Activated T-helper 2 cell treated with anti-CD3 and anti-CD28 coated beads, Interferon-gamma antibody, Interleukin-2, Interleukin-4, amounts not matched to agents 10 μg/mL and 5 μg/mL and 100 μg/mL, durations not matched to agents 14 hours and 24 hours and 36 hours (primary cell): ENCODE results near the gene XIRP2. TPM values are rescaled to one million over a fixed set of nuclear protein-coding genes. Genes with fewer than 3 reads are reported as not detected.
"Not testable (repeated sequence)": the region's sequence is repeated elsewhere in the genome, so short reads cannot be mapped to it uniquely, and the experiment has no call there.

Experiments used
- DNase-seq: peaks from one replicate; pipeline ENCODE4 v3.0.0; 2021; ENCODE audit warnings: low spot score
- H3K27ac Mint-ChIP-seq: one replicate; pipeline ENCODE4 v1.8.0; 2021; ENCODE audit warnings: mixed read lengths
- H3K27me3 Mint-ChIP-seq: one replicate; pipeline ENCODE4 v1.8.0; 2021; ENCODE audit warnings: low read depth, mixed read lengths
- H3K36me3 Mint-ChIP-seq: one replicate; pipeline ENCODE4 v1.8.0; 2021; ENCODE audit warnings: low read depth, mixed read lengths
- H3K4me1 Mint-ChIP-seq: one replicate; pipeline ENCODE4 v1.8.0; 2021; ENCODE audit warnings: low read depth, mixed read lengths
- H3K4me3 Mint-ChIP-seq: one replicate; pipeline ENCODE4 v1.8.0; 2021; ENCODE audit warnings: low read depth, mild to moderate bottlenecking, moderate library complexity, mixed read lengths
- H3K9me3 Mint-ChIP-seq: one replicate; pipeline ENCODE4 v1.8.0; 2021; ENCODE audit warnings: mixed read lengths
- intact Hi-C: fragments of 100-400 bp; cut with micrococcal nuclease; formaldehyde crosslinking; loops from one replicate; pipeline ENCODE4 v1.15.1; 2023
- total RNA-seq: library from RNA; stranded (reverse); gene quantifications from 2 replicates; pipeline ENCODE4 v1.2.3, GENCODE V29; 2022

XIRP2 gene
- total RNA-seq, 1 donor from 2014 or later = not detected

DNA sequence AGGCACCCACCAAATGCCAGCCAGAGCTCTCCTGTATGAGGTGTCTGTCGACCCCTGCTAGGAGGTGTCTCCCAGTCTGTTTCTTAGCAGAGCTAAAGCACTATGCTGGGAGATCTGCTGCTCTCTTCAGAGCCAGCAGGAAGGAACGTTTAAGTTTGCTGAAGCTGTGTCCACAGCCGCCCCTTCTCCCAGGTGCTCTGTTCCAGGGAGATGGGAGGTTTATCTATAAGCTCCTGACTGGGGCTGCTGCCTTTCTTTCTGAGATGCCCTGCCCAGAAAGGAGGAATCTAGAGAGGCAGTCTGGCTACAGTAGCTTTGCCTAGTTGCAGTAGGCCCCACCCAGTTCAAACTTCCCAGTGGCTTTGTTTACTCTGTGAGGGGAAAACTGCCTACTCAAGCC is 210.7 kb downstream of the XIRP2 start:
- H3K9me3 Mint-ChIP-seq, intact Hi-C loops, H3K4me3 Mint-ChIP-seq, DNase-seq, H3K4me1 Mint-ChIP-seq, H3K36me3 Mint-ChIP-seq, H3K27me3 Mint-ChIP-seq, H3K27ac Mint-ChIP-seq: not testable (repeated sequence)

- intact Hi-C loops = no loop called here
- no peaks in the 10 kb centered on the region for H3K9me3 Mint-ChIP-seq
- no peaks in the 10 kb centered on the region for H3K36me3 Mint-ChIP-seq
- H3K4me3 Mint-ChIP-seq = no peak overlapping the region
- no peaks in the 10 kb centered on the region for H3K4me1 Mint-ChIP-seq
- DNase-seq = no peak
- H3K27me3 Mint-ChIP-seq = no peaks in the 10 kb centered on the region
- H3K27ac Mint-ChIP-seq = no peak overlapping the region
Observed at GRCh38 chr2:167100506-167100905, 212.2 kb downstream of the XIRP2 start.

- Mint-ChIP-seq H3K27me3 (no peaks in the 10 kb centered on the region), H3K4me1 (no peaks in the 10 kb centered on the region), H3K9me3 (no peaks in the 10 kb centered on the region)
Observed at GRCh38 chr2:167103028-167103756, 214.9 kb downstream of the XIRP2 start.

GRCh38 chr2:167103757-167104133 is 215.5 kb downstream of the XIRP2 start:
- no peaks in the 10 kb centered on the region for H3K9me3 Mint-ChIP-seq
- no peak overlapping the region for H3K4me3 Mint-ChIP-seq
- no peaks in the 10 kb centered on the region for H3K27me3 Mint-ChIP-seq
- no peak for DNase-seq
- H3K36me3 Mint-ChIP-seq = no peaks in the 10 kb centered on the region
- no peaks in the 10 kb centered on the region for H3K4me1 Mint-ChIP-seq
- no peak overlapping the region for H3K27ac Mint-ChIP-seq
- intact Hi-C loops = no loop called here

More at GRCh38 chr2:167103028-167103756, 214.9 kb downstream of the XIRP2 start:
- no peak overlapping the region for H3K27ac Mint-ChIP-seq
- H3K4me3 Mint-ChIP-seq = no peak overlapping the region
- no peaks in the 10 kb centered on the region for H3K36me3 Mint-ChIP-seq
- intact Hi-C loops = no loop called here
- DNase-seq = no peak

DNA sequence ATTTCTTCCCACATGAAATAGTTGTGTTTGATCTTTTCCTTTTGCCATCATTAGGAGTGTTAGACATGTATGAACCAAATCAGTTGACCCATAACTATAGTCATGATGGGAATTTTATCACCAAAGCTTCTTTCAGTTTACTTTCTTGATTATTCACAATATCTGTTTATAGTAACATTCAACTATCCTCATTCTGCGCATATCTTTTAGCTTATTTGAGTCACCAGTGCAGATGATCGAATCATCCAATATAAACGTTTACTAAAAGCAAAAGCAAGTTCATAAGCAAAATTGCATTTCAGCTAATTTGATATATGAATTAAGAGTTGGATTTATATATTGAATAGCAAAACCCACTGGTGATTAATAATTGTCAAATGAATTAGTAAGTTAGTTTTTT is 216.4 kb downstream of the XIRP2 start:
- Mint-ChIP-seq H3K36me3 (no peaks in the 10 kb centered on the region), H3K27me3 (no peaks in the 10 kb centered on the region), H3K4me1 (no peaks in the 10 kb centered on the region), H3K27ac (no peak overlapping the region), H3K9me3 (no peaks in the 10 kb centered on the region), H3K4me3 (no peak overlapping the region)
- intact Hi-C loops = no loop called here
- DNase-seq = no peak

DNA sequence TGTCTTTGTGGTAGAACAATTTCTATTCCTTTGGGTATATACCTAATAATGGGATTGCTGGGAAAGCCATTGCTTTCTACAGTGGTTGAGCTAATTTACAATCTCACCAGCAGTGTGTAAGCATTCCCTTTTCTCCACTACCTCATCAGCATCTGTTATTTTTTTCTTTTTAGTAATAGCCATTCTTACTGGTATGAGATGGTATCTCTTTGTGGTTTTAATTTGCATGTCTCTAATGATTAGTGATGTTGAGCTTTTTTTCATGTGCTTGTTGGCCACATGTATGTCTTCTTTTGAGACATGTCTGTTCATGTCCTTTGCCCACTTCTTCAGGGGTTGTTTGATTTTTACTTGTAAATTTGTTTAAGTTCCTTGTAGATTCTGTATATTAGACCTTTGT is 221.4 kb downstream of the XIRP2 start:
- H3K27ac Mint-ChIP-seq, H3K4me1 Mint-ChIP-seq, H3K36me3 Mint-ChIP-seq, H3K9me3 Mint-ChIP-seq, H3K27me3 Mint-ChIP-seq, intact Hi-C loops, H3K4me3 Mint-ChIP-seq, DNase-seq: not testable (repeated sequence)

DNA sequence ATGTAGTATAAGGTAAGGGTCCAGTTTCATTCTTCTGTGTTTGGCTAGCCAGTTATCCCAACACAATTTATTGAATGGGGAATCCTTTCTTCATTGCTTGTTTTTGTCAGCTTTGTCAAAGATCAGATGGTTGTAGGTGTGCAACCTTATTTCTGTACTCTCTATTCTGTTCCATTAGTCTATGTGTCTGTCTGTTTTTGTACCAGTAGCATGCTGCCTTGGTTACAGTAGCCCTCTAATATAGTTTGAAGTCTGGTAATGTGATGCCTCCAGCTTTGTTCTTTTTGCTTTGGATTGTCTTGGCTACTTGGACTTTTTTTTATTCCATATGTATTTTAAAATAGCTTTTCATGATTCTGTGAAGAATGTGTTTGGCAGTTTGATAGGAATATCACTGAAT is 222.1 kb downstream of the XIRP2 start:
- H3K27ac Mint-ChIP-seq = no peak overlapping the region
- no peak overlapping the region for H3K4me3 Mint-ChIP-seq
- no peaks in the 10 kb centered on the region for H3K9me3 Mint-ChIP-seq
- DNase-seq = no peak
- intact Hi-C loops = no loop called here
- H3K4me1 Mint-ChIP-seq = no peaks in the 10 kb centered on the region
- H3K36me3 Mint-ChIP-seq = no peaks in the 10 kb centered on the region
- no peaks in the 10 kb centered on the region for H3K27me3 Mint-ChIP-seq

DNA sequence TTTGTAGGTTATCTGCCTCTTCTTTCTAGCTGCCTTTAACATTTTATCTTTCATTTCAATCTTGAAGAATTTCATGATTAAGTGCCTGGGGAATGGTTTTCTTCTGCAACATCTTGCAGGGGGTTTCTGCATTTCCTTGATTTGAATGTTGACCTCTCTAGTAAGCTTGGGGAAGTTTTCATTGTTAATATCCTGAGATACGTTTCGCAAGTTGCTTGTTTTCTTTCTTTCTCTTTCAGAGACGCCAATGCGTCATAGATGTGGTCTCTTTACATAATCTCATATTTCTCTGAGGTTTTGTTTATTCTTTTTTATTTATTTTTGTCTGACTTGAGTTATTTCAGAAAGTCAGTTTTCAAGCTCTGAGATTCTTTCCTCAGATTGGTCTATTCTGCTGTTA is 225.7 kb downstream of the XIRP2 start:
- intact Hi-C loops = no loop called here
- Mint-ChIP-seq H3K4me1 (no peaks in the 10 kb centered on the region), H3K9me3 (no peaks in the 10 kb centered on the region), H3K36me3 (no peaks in the 10 kb centered on the region), H3K27me3 (no peaks in the 10 kb centered on the region), H3K27ac (no peak overlapping the region), H3K4me3 (no peak overlapping the region)
- no peak for DNase-seq

- H3K4me1 Mint-ChIP-seq = no peaks in the 10 kb centered on the region
- no peaks in the 10 kb centered on the region for H3K27me3 Mint-ChIP-seq
- H3K27ac Mint-ChIP-seq = no peak overlapping the region
- no peak overlapping the region for H3K4me3 Mint-ChIP-seq
- DNase-seq = no peak
- no peaks in the 10 kb centered on the region for H3K36me3 Mint-ChIP-seq
- no peaks in the 10 kb centered on the region for H3K9me3 Mint-ChIP-seq
- intact Hi-C loops = no loop called here
Observed at GRCh38 chr2:167115541-167115940, 227.3 kb downstream of the XIRP2 start.

DNA sequence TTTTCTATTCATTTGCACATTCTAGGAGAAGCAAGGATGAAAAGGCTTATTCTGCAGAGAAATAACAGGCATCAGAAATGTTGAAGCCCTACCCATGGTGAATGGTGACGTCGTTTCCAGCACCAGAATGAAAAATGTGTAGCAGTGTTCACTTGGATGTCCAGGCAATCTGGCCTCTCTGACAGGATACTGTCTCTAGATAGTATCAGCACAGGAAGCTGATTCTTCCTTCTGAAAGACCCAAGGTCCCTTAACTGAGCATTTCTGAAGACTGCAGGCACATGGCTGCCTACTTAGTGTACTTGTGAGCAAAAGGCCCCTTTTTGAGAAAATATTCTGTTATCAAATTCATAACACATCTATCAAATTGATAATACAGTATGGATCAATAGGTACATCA is 234.1 kb downstream of the XIRP2 start:
- Mint-ChIP-seq H3K9me3 (no peaks in the 10 kb centered on the region), H3K36me3 (no peaks in the 10 kb centered on the region), H3K27ac (no peak overlapping the region), H3K4me3 (no peak overlapping the region), H3K4me1 (no peaks in the 10 kb centered on the region), H3K27me3 (no peaks in the 10 kb centered on the region)
- DNase-seq = no peak
- intact Hi-C loops = no loop called here

GRCh38 chr2:167126165-167126564 is 237.9 kb downstream of the XIRP2 start:
- H3K27me3 Mint-ChIP-seq = no peaks in the 10 kb centered on the region
- no peaks in the 10 kb centered on the region for H3K4me1 Mint-ChIP-seq
- no peaks in the 10 kb centered on the region for H3K9me3 Mint-ChIP-seq
- intact Hi-C loops = no loop called here
- no peak overlapping the region for H3K27ac Mint-ChIP-seq
- DNase-seq = no peak
- no peak overlapping the region for H3K4me3 Mint-ChIP-seq
- H3K36me3 Mint-ChIP-seq = no peaks in the 10 kb centered on the region

DNA sequence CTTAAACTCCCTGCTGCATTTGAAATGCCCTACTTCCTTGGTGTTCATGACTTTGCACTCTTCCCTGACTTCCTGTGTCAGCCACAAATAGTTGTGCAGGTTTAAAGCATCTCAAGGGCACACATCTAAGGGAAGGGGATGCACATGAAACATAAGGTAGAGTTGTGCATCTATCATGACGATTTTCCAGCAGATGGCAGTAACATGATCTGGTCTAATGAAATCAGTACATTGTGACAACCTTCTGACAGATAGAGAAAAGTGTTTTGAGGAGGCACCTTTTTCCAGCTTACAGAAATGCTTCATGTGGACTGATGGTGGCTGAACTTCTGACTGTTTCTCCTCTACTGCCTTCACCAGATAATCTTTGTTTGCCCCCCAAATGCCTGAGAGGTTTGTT is 238.9 kb downstream of the XIRP2 start:
- H3K9me3 Mint-ChIP-seq = no peaks in the 10 kb centered on the region
- no peak for DNase-seq
- H3K27me3 Mint-ChIP-seq = no peaks in the 10 kb centered on the region
- no peak overlapping the region for H3K4me3 Mint-ChIP-seq
- no peak overlapping the region for H3K27ac Mint-ChIP-seq
- no peaks in the 10 kb centered on the region for H3K36me3 Mint-ChIP-seq
- H3K4me1 Mint-ChIP-seq = no peaks in the 10 kb centered on the region
- intact Hi-C loops = no loop called here

DNA sequence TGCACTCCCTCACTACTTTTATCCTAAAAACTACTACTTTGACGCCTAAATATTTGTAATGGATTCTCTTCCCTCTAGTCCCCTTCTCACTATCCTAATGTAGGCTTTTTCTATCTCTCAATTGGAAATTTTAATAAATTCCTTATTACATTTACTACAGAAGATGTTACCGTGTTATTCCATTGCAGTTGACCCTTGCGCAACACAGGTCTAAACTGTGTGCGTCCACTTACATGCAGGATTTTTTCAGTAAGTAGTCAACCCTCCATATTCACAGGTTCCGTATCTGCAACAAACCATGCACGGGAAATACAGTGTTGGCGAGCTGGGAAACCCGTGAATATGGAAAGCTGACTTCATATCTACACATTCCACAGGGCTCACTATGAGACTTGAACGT is 239.8 kb downstream of the XIRP2 start:
- H3K4me1 Mint-ChIP-seq = no peaks in the 10 kb centered on the region
- H3K36me3 Mint-ChIP-seq = no peaks in the 10 kb centered on the region
- H3K27ac Mint-ChIP-seq = no peak overlapping the region
- intact Hi-C loops = no loop called here
- DNase-seq = no peak
- no peak overlapping the region for H3K4me3 Mint-ChIP-seq
- no peaks in the 10 kb centered on the region for H3K27me3 Mint-ChIP-seq
- no peaks in the 10 kb centered on the region for H3K9me3 Mint-ChIP-seq

GRCh38 chr2:167132066-167132465 is 243.8 kb downstream of the XIRP2 start:
- H3K9me3 Mint-ChIP-seq = no peaks in the 10 kb centered on the region
- intact Hi-C loops = no loop called here
- no peak overlapping the region for H3K4me3 Mint-ChIP-seq
- no peaks in the 10 kb centered on the region for H3K27me3 Mint-ChIP-seq
- H3K27ac Mint-ChIP-seq = no peak overlapping the region
- no peak for DNase-seq
- no peaks in the 10 kb centered on the region for H3K36me3 Mint-ChIP-seq
- no peaks in the 10 kb centered on the region for H3K4me1 Mint-ChIP-seq
